COLO829 (cell line): ENCODE measurements around the gene C12orf75.
"Not testable (repeated sequence)": the region's sequence is repeated elsewhere in the genome, so short reads cannot be mapped to it uniquely, and the experiment has no call there.

Experiments used
- DNase-seq: peaks from one replicate; pipeline ENCODE4 v3.0.0; 2012; ENCODE audit warnings: low spot score

The C12orf75 gene

GRCh38 chr12:105310476-105311085 lies 19.9 kb upstream of the C12orf75 start:
- DNase-seq: not testable (repeated sequence)

GRCh38 chr12:105311936-105312335 lies 18.6 kb upstream of the C12orf75 start:
- peak; percentile 20 for DNase-seq

GRCh38 chr12:105313755-105314154 lies 16.7 kb upstream of the C12orf75 start:
- not testable (repeated sequence) for DNase-seq

- DNase-seq: no peak
Measured at GRCh38 chr12:105315130-105315529, 15.4 kb upstream of the C12orf75 start.

- peak; percentile 22 for DNase-seq
Measured at GRCh38 chr12:105315726-105316125, 14.8 kb upstream of the C12orf75 start.

GRCh38 chr12:105316931-105317852 lies 13.3 kb upstream of the C12orf75 start:
- no peak for DNase-seq

GRCh38 chr12:105317942-105318621 lies 12.4 kb upstream of the C12orf75 start:
- no peak for DNase-seq

GRCh38 chr12:105318651-105319483 lies 11.6 kb upstream of the C12orf75 start:
- no peak for DNase-seq

GRCh38 chr12:105319691-105320209 lies 10.7 kb upstream of the C12orf75 start:
- no peak for DNase-seq

GRCh38 chr12:105321125-105321524 lies 9.4 kb upstream of the C12orf75 start:
- DNase-seq: no peak

GRCh38 chr12:105322070-105322469 lies 8.4 kb upstream of the C12orf75 start:
- DNase-seq: no peak

GRCh38 chr12:105324704-105325103 lies 5.8 kb upstream of the C12orf75 start:
- no peak for DNase-seq

GRCh38 chr12:105325117-105325516 lies 5.4 kb upstream of the C12orf75 start:
- DNase-seq: no peak

GRCh38 chr12:105329926-105330282 lies 587 bp upstream of the C12orf75 start:
- DNase-seq: no peak

GRCh38 chr12:105330931-105331804 lies 677 bp downstream of the C12orf75 start:
- DNase-seq: no peak

GRCh38 chr12:105331805-105332251 lies 1.3 kb downstream of the C12orf75 start:
- no peak for DNase-seq

- DNase-seq: not testable (repeated sequence)
Measured at GRCh38 chr12:105332286-105332685, 1.8 kb downstream of the C12orf75 start.

- DNase-seq: no peak
Measured at GRCh38 chr12:105332925-105333324, 2.4 kb downstream of the C12orf75 start.

- no peak for DNase-seq
Measured at GRCh38 chr12:105334001-105334400, 3.5 kb downstream of the C12orf75 start.

- no peak for DNase-seq
Measured at GRCh38 chr12:105334582-105334981, 4.1 kb downstream of the C12orf75 start.

- no peak for DNase-seq
Measured at GRCh38 chr12:105335856-105336255, 5.4 kb downstream of the C12orf75 start.
